ENCODE results near the gene AUNIP.
"Not testable (repeated sequence)": the region's sequence is repeated elsewhere in the genome, so short reads cannot be mapped to it uniquely, and the experiment has no call there.

AUNIP gene

GRCh38 chr1:25848531-25848930 is 10.7 kb downstream of the AUNIP start:
- no peak overlapping the region for H3K9ac ChIP-seq (ENCODE audit: low read length)
- H2BK120ac ChIP-seq (ENCODE audit: low read depth, low read length): no peak overlapping the region
- peaks cover 8% of the 10 kb centered on the region for H3K4me1 ChIP-seq (ENCODE audit: control insufficient read depth, low read depth, low read length)
- peaks cover 27% of the 10 kb centered on the region for H3K79me2 ChIP-seq (ENCODE audit: control insufficient read depth, insufficient read depth, low read length)
- peak overlapping the region; percentile 5 for H3K4me2 ChIP-seq (ENCODE audit: low read length)
- peak overlapping the region; percentile 10 for H3K27ac ChIP-seq (ENCODE audit: low read depth, low read length)
- no CpG with 5 or more reads among the region's 1 CpG for WGBS (ENCODE audit: extremely low coverage, insufficient coverage, low lambda C conversion rate)
- no peak overlapping the region for H4K8ac ChIP-seq (ENCODE audit: low read depth, low read length)
- no peak overlapping the region for H2AK5ac ChIP-seq (ENCODE audit: low read length)
- peaks cover 17% of the 10 kb centered on the region for H3K79me1 ChIP-seq (ENCODE audit: low read length)
- H3K4ac ChIP-seq (ENCODE audit: low read depth, low read length): no peak overlapping the region
- DNase-seq: peak; percentile 97
- no peaks in the 10 kb centered on the region for H3K27me3 ChIP-seq (ENCODE audit: insufficient read depth, low read length, poor library complexity)
- no peak overlapping the region for H2BK5ac ChIP-seq (ENCODE audit: low read length)
- no peak overlapping the region for H4K5ac ChIP-seq (ENCODE audit: low read length)
- peak overlapping the region; percentile 80 for H3K18ac ChIP-seq (ENCODE audit: low read length)
- no peaks in the 10 kb centered on the region for H3K36me3 ChIP-seq (ENCODE audit: control insufficient read depth, insufficient read depth, low read length)
- no peak overlapping the region for H3K56ac ChIP-seq (ENCODE audit: low read length)
- no peak overlapping the region for H3K4me3 ChIP-seq (ENCODE audit: low read length)
- H2BK15ac ChIP-seq (replicated peaks; ENCODE audit: low read depth): no peak overlapping the region
- H3K23ac ChIP-seq (ENCODE audit: low read length): no peak overlapping the region

GRCh38 chr1:25847929-25848328 is 11.3 kb downstream of the AUNIP start:
- Histone ChIP-seq H3K27ac (ENCODE audit: low read depth, low read length) (no peak overlapping the region), H2BK15ac (replicated peaks; ENCODE audit: low read depth) (no peak overlapping the region), H4K8ac (ENCODE audit: low read depth, low read length) (no peak overlapping the region), H3K79me2 (ENCODE audit: control insufficient read depth, insufficient read depth, low read length) (peaks cover 24% of the 10 kb centered on the region), H3K27me3 (ENCODE audit: insufficient read depth, low read length, poor library complexity) (no peaks in the 10 kb centered on the region), H4K5ac (ENCODE audit: low read length) (no peak overlapping the region), H3K4me2 (ENCODE audit: low read length) (no peak overlapping the region), H3K79me1 (ENCODE audit: low read length) (peaks cover 15% of the 10 kb centered on the region), H3K36me3 (ENCODE audit: control insufficient read depth, insufficient read depth, low read length) (no peaks in the 10 kb centered on the region), H2AK5ac (ENCODE audit: low read length) (no peak overlapping the region), H3K56ac (ENCODE audit: low read length) (no peak overlapping the region), H3K18ac (ENCODE audit: low read length) (no peak overlapping the region), H2BK5ac (ENCODE audit: low read length) (no peak overlapping the region), H3K4me3 (ENCODE audit: low read length) (no peak overlapping the region), H3K4ac (ENCODE audit: low read depth, low read length) (peak overlapping the region; percentile 68), H3K23ac (ENCODE audit: low read length) (no peak overlapping the region), H3K4me1 (ENCODE audit: control insufficient read depth, low read depth, low read length) (peaks cover 8% of the 10 kb centered on the region), H3K9ac (ENCODE audit: low read length) (no peak overlapping the region), H2BK120ac (ENCODE audit: low read depth, low read length) (no peak overlapping the region)
- peak; percentile 80 for DNase-seq
- WGBS (ENCODE audit: extremely low coverage, insufficient coverage, low lambda C conversion rate): no CpG with 5 or more reads among the region's 4 CpGs

DNA sequence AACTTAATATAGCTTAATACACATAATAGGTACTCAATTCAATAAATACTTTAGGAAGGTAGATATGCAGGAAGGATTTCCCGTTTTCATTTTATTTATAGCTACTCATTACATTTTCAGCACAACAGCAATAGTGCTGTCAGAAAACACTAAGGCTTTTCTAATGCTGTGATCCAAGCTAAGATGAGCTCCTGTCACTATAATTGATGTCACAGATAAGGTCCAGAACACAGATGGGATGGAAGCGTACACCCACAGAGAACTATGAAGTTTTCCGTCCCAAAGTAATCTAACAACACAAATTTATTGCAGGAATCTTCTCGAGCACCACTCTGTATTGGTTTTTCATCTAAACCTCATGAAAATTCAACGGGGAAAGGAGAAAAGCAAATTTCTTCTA is 13.6 kb downstream of the AUNIP start:
- WGBS (ENCODE audit: extremely low coverage, insufficient coverage, low lambda C conversion rate): no CpG with 5 or more reads among the region's 5 CpGs
- no peak overlapping the region for H3K27ac ChIP-seq (ENCODE audit: low read depth, low read length)

GRCh38 chr1:25844536-25845337 is 14.5 kb downstream of the AUNIP start:
- H3K18ac ChIP-seq (ENCODE audit: low read length): no peak overlapping the region
- H3K27ac ChIP-seq (ENCODE audit: low read depth, low read length): no peak overlapping the region
- peaks cover 18% of the 10 kb centered on the region for H3K79me2 ChIP-seq (ENCODE audit: control insufficient read depth, insufficient read depth, low read length)
- no peak overlapping the region for H2AK5ac ChIP-seq (ENCODE audit: low read length)
- no peak overlapping the region for H4K5ac ChIP-seq (ENCODE audit: low read length)
- H3K4me3 ChIP-seq (ENCODE audit: low read length): no peak overlapping the region
- no peaks in the 10 kb centered on the region for H3K27me3 ChIP-seq (ENCODE audit: insufficient read depth, low read length, poor library complexity)
- H3K23ac ChIP-seq (ENCODE audit: low read length): no peak overlapping the region
- H3K4me1 ChIP-seq (ENCODE audit: control insufficient read depth, low read depth, low read length): peaks cover 8% of the 10 kb centered on the region
- no peaks in the 10 kb centered on the region for H3K36me3 ChIP-seq (ENCODE audit: control insufficient read depth, insufficient read depth, low read length)
- H3K9ac ChIP-seq (ENCODE audit: low read length): no peak overlapping the region
- no peak overlapping the region for H3K4me2 ChIP-seq (ENCODE audit: low read length)
- H3K56ac ChIP-seq (ENCODE audit: low read length): no peak overlapping the region
- no peak overlapping the region for H2BK5ac ChIP-seq (ENCODE audit: low read length)
- no peak overlapping the region for H2BK15ac ChIP-seq (replicated peaks; ENCODE audit: low read depth)
- no peak overlapping the region for H2BK120ac ChIP-seq (ENCODE audit: low read depth, low read length)
- DNase-seq: no peak
- no peak overlapping the region for H3K4ac ChIP-seq (ENCODE audit: low read depth, low read length)
- WGBS (ENCODE audit: extremely low coverage, insufficient coverage, low lambda C conversion rate): 100% methylated on average over 1 of the region's 3 CpGs
- H4K8ac ChIP-seq (ENCODE audit: low read depth, low read length): no peak overlapping the region
- H3K79me1 ChIP-seq (ENCODE audit: low read length): peaks cover 13% of the 10 kb centered on the region

More for the DNA sequence above, 13.6 kb downstream of the AUNIP start:
- H3K56ac ChIP-seq (ENCODE audit: low read length): no peak overlapping the region
- peak overlapping the region; percentile 57 for H2BK15ac ChIP-seq (replicated peaks; ENCODE audit: low read depth)
- no peak overlapping the region for H2BK120ac ChIP-seq (ENCODE audit: low read depth, low read length)
- H2AK5ac ChIP-seq (ENCODE audit: low read length): no peak overlapping the region
- H3K4me3 ChIP-seq (ENCODE audit: low read length): no peak overlapping the region
- no peak overlapping the region for H3K9ac ChIP-seq (ENCODE audit: low read length)
- no peak overlapping the region for H3K23ac ChIP-seq (ENCODE audit: low read length)
- no peak overlapping the region for H3K4me2 ChIP-seq (ENCODE audit: low read length)
- H3K27me3 ChIP-seq (ENCODE audit: insufficient read depth, low read length, poor library complexity): no peaks in the 10 kb centered on the region
- H3K36me3 ChIP-seq (ENCODE audit: control insufficient read depth, insufficient read depth, low read length): no peaks in the 10 kb centered on the region
- H4K8ac ChIP-seq (ENCODE audit: low read depth, low read length): no peak overlapping the region
- no peak overlapping the region for H3K4ac ChIP-seq (ENCODE audit: low read depth, low read length)
- no peak overlapping the region for H4K5ac ChIP-seq (ENCODE audit: low read length)
- no peak for DNase-seq
- H3K79me1 ChIP-seq (ENCODE audit: low read length): peaks cover 13% of the 10 kb centered on the region
- peaks cover 21% of the 10 kb centered on the region for H3K79me2 ChIP-seq (ENCODE audit: control insufficient read depth, insufficient read depth, low read length)
- peaks cover 8% of the 10 kb centered on the region for H3K4me1 ChIP-seq (ENCODE audit: control insufficient read depth, low read depth, low read length)
- no peak overlapping the region for H3K18ac ChIP-seq (ENCODE audit: low read length)
- H2BK5ac ChIP-seq (ENCODE audit: low read length): no peak overlapping the region

DNA sequence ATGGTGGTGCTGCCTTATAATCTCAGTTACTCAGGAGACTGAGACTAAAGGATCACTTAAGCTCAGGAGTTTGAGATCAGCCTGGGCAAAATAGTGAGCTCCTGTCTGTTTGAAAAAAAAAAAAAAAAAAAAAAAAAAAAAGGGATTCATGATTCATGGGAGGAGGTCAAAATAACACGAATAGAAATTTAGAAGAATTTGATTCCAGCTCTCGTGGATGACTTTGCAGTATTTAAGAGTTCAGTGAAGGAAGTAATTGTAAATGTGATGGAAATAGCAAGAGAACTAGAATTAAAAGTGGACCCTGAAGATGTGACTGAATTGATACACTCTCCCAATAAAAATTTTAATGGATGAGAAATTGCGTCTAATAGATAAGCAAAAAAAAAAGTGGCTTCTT is 15.8 kb downstream of the AUNIP start:
- Histone ChIP-seq H3K36me3 (ENCODE audit: control insufficient read depth, insufficient read depth, low read length) (no peaks in the 10 kb centered on the region), H3K23ac (ENCODE audit: low read length) (no peak overlapping the region), H4K8ac (ENCODE audit: low read depth, low read length) (no peak overlapping the region), H3K4me2 (ENCODE audit: low read length) (no peak overlapping the region), H3K27me3 (ENCODE audit: insufficient read depth, low read length, poor library complexity) (no peaks in the 10 kb centered on the region), H2BK120ac (ENCODE audit: low read depth, low read length) (no peak overlapping the region), H2AK5ac (ENCODE audit: low read length) (no peak overlapping the region), H3K79me1 (ENCODE audit: low read length) (peaks cover 10% of the 10 kb centered on the region), H3K56ac (ENCODE audit: low read length) (no peak overlapping the region), H3K4ac (ENCODE audit: low read depth, low read length) (no peak overlapping the region), H2BK15ac (replicated peaks; ENCODE audit: low read depth) (no peak overlapping the region), H3K4me3 (ENCODE audit: low read length) (no peak overlapping the region), H3K18ac (ENCODE audit: low read length) (no peak overlapping the region), H3K79me2 (ENCODE audit: control insufficient read depth, insufficient read depth, low read length) (peaks cover 18% of the 10 kb centered on the region), H3K9ac (ENCODE audit: low read length) (no peak overlapping the region), H4K5ac (ENCODE audit: low read length) (no peak overlapping the region), H3K4me1 (ENCODE audit: control insufficient read depth, low read depth, low read length) (peaks cover 3% of the 10 kb centered on the region), H3K27ac (ENCODE audit: low read depth, low read length) (no peak overlapping the region), H2BK5ac (ENCODE audit: low read length) (no peak overlapping the region)
- DNase-seq: no peak
- no CpG with 5 or more reads among the region's 3 CpGs for WGBS (ENCODE audit: extremely low coverage, insufficient coverage, low lambda C conversion rate)

GRCh38 chr1:25839808-25840207 is 19.4 kb downstream of the AUNIP start:
- not testable (repeated sequence) for H3K27me3 ChIP-seq (ENCODE audit: insufficient read depth, low read length, poor library complexity); H3K36me3 ChIP-seq (ENCODE audit: control insufficient read depth, insufficient read depth, low read length); H3K4me3 ChIP-seq (ENCODE audit: low read length); H4K8ac ChIP-seq (ENCODE audit: low read depth, low read length); H3K18ac ChIP-seq (ENCODE audit: low read length); H3K79me1 ChIP-seq (ENCODE audit: low read length); H3K4me1 ChIP-seq (ENCODE audit: control insufficient read depth, low read depth, low read length); H3K4ac ChIP-seq (ENCODE audit: low read depth, low read length); H2BK120ac ChIP-seq (ENCODE audit: low read depth, low read length); H4K5ac ChIP-seq (ENCODE audit: low read length); H2BK5ac ChIP-seq (ENCODE audit: low read length); H3K27ac ChIP-seq (ENCODE audit: low read depth, low read length); H3K23ac ChIP-seq (ENCODE audit: low read length); H3K56ac ChIP-seq (ENCODE audit: low read length); H3K79me2 ChIP-seq (ENCODE audit: control insufficient read depth, insufficient read depth, low read length); H2AK5ac ChIP-seq (ENCODE audit: low read length); DNase-seq; H3K4me2 ChIP-seq (ENCODE audit: low read length); H3K9ac ChIP-seq (ENCODE audit: low read length); H2BK15ac ChIP-seq (replicated peaks; ENCODE audit: low read depth)
- WGBS (ENCODE audit: extremely low coverage, insufficient coverage, low lambda C conversion rate): no CpG with 5 or more reads among the region's 4 CpGs

Data from mesendoderm (in vitro differentiated cells).